NCI-H2171 (cell line): ENCODE data around the gene IL6R.

Experiments used
- DNase-seq: peaks from one replicate; lab custom pipeline; 2025; lab: John Stamatoyannopoulos, UW

The IL6R gene

DNA sequence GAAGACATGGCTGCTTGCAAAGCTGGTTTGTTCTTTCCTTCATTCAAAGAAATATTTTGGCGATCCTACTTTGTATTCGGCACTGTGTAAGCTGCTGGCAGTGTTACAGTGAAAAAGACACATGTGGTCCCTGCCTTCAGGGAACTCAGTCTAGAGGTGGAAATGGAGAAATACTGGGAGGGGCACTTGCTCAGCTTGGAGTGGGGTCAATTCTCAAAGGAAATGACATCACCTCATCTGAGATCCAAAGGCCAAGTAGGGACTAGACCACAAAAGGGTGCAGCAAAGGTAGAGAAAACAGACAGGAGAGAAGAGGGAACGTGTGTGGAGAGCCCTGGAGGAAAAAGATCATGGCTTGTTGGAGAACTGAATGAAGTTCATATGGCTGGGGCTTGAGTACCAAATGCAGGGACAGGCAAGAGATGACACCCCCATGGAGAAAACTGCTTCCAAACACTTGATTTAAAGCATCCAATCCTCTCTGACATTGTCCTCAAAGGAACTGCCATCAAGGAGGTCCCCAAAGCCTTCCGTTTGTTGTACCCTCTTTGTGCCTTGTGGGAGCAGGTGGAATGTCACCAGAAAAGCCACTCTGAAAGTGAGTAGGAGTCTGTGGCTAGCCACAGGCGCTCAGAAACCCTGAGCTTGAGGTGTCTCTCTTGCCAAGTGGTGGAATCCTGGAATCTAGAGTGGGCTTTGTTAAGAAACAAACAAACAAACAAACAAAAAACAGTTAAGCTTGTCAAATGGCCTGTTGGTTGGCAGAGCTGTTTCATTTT is 48.6 kb downstream of the IL6R start:
- DNase-seq = no peak

DNA sequence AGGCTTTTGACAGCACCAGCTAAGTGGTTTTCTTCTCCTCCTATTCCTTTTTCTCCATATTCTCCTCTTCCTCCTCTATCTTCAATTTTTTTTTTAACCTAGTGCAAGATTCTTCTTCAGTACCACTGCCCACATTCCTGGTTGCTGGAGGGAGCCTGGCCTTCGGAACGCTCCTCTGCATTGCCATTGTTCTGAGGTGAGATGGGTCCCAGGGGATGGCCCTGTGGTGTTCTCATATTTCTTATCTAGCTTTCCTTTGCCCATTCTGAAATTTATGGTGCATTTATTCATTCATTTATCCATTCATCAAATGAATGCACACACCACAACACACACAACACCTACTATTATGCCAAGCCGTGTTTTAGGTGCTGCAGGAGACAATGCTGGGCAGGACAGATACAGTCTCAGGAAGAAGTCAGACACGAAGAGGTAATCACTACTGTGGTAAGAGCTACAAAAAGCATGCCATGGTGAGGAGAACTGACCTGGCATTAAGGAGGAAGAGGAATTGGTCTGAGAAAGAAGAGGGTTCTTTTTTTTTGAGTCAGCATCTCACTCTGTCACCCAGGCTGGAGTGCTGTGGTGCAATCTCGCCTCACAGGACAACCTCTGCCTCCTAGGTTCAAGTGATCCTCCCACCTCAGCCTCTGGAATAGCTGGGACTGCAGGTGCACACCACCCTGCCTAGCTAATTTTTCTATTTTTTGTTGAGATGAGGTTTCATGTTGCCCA is 49.4 kb downstream of the IL6R start:
- DNase-seq = peak; percentile 9

DNA sequence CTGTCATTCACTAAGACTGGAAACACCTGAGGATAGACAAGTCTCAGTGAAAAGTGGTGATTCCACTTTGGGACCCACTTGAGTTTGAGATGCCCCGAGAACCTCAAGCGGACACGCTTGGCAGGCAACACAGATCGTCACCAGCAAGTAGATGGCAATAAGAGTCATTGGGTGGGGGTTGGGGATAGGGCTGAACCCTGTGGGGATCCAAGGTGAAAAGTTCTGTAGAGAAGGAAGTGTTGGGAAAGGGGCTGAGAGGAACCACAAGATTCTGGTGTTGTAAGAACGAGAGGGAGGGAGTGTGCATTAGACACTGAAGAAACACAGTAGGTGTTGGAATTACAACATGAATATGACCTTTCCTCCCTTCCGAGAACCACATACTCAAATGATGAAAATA is 51.5 kb downstream of the IL6R start:
- no peak for DNase-seq

DNA sequence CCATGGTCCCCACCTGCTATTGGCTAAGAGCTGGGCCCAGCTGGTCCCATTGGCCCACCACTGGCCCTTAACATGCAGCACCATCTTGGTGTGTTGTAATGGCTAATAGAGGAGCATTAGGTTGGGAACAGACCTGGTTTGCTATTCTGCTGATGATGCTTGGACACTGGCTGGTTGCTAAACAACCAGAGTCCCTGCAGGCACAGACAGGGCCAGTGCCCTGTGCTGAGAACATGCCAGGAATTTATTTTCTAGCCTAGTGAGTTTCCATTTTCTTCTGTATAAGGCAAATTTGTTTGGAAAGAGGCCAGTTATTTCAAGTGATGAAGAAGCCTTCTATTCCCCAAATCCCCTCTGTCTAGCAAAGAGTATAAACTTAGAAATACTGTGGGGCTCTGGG is 53.9 kb downstream of the IL6R start:
- DNase-seq = no peak

DNA sequence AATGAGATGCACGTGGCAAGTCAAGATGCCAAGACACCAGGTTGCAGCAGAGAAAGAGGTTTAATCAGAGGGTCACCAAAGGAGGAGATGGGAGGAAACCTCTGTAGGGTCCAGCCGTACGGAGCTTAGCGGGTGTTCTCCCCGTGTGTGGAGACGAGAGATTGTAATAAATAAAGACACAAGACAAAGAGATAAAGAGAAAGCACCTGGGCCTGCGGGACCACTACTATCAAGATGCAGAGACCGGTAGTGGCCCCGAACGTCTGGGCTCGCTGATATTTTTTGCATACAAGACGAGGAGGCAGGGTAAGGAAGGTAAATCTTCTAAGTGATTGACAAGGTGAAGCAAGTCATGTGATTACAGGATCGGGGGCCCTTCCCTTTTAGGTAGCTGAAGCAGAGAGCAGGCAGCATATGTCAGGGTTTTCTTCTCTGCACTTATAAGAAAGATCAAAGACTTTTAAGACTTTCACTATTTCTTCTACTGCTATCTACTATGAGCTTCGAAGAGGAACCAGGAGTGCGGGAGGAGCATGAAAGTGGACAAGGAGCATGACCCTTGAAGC is 55.6 kb downstream of the IL6R start:
- DNase-seq = no peak

DNA sequence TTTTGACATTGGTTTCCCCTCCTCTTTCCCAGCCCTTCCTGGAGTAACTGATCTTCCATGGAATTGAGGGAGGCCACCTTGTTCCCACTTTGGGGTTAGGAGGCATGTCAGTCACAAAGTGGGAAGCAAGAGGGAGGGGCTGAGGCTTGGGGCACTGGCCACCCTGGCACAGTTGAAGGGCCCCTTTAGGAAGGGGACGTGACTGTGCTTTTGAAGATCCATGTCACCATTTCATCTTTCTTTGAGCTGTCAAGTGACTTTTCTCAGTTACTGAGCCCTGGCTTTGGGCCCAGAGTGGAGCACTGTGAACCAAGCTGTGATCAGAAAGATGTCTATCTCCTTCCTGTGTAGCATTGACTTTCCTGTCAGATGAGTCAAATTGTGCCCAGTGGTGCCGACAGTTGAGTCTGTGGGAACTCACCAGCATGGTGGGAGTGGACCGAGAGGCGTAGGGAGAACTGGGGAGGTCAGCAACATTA is 58.4 kb downstream of the IL6R start:
- DNase-seq = no peak

DNA sequence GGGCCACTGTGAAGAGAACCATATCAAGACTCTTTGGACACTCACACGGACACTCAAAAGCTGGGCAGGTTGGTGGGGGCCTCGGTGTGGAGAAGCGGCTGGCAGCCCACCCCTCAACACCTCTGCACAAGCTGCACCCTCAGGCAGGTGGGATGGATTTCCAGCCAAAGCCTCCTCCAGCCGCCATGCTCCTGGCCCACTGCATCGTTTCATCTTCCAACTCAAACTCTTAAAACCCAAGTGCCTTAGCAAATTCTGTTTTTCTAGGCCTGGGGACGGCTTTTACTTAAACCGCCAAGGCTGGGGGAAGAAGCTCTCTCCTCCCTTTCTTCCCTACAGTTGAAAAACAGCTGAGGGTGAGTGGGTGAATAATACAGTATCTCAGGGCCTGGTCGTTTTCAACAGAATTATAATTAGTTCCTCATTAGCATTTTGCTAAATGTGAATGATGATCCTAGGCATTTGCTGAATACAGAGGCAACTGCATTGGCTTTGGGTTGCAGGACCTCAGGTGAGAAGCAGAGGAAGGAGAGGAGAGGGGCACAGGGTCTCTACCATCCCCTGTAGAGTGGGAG is 60.6 kb downstream of the IL6R start:
- no peak for DNase-seq

DNA sequence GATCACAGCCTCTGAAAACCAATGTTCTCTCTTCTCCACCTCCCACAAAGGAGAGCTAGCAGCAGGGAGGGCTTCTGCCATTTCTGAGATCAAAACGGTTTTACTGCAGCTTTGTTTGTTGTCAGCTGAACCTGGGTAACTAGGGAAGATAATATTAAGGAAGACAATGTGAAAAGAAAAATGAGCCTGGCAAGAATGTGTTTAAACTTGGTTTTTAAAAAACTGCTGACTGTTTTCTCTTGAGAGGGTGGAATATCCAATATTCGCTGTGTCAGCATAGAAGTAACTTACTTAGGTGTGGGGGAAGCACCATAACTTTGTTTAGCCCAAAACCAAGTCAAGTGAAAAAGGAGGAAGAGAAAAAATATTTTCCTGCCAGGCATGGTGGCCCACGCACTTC is 61.1 kb downstream of the IL6R start:
- DNase-seq = no peak

DNA sequence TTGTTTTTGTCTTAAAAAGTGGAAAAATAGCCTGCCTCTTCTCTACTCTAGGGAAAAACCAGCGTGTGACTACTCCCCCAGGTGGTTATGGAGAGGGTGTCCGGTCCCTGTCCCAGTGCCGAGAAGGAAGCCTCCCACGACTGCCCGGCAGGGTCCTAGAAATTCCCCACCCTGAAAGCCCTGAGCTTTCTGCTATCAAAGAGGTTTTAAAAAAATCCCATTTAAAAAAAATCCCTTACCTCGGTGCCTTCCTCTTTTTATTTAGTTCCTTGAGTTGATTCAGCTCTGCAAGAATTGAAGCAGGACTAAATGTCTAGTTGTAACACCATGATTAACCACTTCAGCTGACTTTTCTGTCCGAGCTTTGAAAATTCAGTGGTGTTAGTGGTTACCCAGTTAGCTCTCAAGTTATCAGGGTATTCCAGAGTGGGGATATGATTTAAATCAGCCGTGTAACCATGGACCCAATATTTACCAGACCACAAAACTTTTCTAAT is 61.8 kb downstream of the IL6R start:
- no peak for DNase-seq

DNA sequence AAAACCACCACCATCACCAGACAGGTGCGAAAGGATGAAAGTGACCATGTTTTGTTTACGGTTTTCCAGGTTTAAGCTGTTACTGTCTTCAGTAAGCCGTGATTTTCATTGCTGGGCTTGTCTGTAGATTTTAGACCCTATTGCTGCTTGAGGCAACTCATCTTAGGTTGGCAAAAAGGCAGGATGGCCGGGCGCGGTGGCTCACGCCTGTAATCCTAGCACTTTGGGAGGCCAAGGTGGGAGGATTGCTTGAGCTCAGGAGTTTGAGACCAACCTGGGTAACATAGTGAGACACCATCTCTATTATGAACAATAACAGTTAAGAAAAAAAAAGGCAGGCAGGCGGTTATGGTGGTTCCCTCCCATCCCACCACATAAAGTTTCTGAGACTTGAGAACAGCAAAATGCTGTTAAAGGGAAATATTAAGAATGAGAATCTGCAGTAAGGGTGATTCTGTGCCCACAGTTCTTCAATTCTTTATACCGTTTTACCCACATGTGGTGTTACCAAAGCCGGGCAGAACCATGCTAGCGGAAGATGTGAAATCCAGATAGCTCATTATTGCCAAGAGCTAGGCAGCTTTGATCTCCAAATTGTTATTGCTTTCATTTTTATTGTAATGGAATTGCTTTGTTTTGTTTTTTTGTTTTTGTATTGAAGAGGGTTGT is 62.4 kb downstream of the IL6R start:
- DNase-seq = no peak

DNA sequence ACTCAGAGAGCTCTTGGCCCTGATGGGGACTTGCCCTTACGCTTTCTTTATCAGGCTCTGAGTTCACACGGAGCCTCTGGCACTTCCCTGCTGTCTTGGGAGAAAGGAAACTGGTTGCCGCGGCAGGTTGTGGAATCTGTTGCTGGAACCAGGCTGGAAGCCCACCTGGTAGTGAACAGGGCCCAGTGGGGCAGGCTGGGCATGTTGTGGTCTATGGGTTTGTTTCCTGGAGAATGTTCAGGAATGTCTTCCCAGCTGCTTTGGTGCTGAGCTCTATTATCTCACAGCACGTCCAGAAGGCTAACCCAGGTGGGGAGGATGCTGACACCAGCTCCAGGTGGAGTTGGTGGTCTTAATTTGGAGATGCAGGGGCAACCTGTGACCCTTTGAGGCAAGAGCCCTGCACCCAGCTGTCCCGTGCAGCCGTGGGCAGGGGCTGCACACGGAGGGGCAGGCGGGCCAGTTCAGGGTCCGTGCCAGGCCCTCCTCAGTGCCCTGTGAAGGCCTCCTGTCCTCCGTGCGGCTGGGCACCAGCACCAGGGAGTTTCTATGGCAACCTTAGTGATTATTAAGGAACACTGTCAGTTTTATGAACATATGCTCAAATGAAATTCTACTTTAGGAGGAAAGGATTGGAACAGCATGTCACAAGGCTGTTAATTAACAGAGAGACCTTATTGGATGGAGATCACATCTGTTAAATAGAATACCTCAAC is 63.5 kb downstream of the IL6R start:
- no peak for DNase-seq

DNA sequence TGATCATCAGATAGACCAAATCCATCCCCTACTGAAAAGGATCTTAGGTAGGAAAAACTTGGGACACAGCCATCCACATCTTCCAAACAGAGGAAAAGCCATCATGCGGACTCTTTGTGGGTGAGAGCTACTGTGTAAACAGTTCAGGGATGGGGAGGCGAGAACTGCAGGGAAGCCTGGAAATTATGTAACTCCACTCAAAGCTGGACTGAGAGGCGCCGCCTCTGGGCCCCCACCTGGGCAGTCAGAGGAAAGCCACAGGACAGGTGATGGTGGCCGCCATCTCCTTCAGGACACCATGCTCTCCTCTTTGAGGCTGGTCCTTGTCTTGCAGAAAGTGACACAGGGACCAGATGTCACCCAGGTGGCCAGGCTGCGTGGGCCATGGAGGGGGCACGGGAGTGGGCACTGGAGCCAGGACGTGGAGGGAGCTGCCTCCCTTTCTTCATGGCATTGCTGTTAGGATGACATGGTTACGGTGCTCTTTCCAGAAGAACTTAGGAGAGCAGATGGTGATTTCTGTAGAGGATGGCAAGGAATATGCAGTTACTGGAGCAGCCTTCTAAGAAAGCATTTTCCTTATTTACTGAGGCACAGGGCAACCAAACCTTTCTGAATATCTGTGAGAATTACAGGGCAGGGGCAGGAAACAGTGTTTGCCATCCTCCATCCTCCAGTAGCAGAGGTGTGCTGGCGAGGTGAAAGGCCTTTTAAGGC is 64.9 kb downstream of the IL6R start:
- no peak for DNase-seq

DNA sequence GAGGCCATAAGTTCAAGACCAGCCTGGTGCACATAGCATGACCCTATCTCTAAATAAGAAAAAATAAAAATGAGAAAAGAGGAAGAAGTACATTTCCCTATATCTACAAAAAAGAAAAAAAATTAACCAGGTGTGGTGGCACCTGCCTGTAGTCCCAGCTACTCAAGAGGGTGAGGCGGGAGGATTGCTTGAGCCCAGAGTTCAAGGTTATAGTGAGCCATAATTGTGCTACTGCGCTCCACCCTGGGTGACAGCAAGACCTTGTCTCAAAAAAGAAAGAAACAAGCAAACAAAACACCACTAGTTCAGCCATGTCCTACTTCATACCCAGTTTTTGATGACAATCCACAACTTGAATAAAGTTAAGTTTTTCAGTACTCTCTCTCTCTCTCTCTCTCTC is 66.2 kb downstream of the IL6R start:
- no peak for DNase-seq

DNA sequence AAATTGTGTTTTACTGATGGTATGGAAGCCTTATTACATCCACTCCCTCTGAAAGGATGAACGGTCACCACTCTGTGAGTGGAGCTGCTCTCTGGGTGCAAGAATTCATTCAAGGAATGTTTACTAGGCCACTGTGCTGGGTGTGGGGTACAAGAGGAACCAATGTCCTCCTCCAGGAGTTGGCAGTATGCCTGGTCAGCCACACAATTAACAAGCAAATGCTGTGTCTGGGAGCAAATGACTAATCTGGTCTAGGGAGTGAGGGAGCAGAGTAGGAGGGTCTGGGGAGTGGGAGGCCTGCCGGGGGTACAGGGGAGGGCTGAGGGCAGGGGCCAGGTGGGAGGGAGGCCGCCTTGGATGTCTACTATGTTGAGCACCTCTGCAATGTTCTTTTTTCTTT is 69.7 kb downstream of the IL6R start:
- DNase-seq = no peak

DNA sequence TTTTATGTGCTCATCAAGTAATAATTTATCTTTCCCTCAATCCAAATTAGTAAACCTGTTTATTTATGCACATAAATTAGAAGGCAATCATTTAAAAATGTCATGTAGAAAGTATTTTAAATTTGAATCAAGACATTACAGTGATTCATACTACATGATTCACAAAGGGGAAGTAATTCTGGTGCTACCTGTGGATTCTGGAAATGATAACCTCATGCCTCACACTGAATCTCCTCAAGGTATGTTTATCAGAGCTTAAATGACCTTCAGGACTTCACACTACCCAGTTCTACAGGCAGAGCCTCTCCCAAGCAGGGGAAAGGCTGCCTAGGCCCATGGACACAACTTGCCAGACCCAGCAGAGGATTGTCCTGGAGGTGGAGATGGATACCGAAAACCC is 71.6 kb downstream of the IL6R start:
- DNase-seq = no peak

DNA sequence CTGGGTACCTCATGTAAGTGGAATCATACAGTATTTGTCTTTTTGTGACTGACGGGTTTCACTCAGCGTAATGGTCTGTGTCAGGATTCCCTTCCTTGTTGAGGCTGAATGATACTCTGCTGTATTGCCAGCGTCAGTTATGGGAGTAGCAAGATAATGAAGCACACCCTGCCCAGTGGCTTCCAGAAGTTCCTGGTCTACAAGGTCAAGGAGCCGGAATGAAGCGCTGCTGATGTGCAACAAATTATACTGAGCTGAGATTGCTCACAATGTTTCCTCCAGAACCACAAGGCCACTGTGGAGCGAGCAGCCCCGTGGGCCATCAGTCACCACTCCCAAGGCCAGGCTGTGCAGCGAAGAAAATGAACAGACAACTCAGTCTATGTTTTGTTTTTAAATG is 72.9 kb downstream of the IL6R start:
- DNase-seq = no peak

DNA sequence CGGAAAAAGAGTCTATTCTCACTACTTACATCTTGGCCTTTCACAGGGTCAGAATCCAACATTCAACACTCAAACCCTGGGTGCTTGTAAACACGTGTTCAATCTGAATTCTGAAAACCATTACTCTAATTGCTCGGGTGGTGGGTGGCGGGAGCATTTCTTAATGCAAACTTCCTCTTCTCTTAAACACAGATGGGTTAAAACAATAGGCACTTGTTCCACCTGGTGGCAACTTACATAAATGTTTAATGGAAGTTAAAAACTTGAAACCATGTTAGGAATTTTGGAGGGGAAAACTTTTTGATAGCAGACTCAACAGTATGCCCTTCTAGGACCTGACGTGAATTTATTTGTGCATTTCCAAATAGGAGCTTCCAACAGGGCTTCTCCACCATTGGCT is 73.5 kb downstream of the IL6R start:
- DNase-seq = no peak

DNA sequence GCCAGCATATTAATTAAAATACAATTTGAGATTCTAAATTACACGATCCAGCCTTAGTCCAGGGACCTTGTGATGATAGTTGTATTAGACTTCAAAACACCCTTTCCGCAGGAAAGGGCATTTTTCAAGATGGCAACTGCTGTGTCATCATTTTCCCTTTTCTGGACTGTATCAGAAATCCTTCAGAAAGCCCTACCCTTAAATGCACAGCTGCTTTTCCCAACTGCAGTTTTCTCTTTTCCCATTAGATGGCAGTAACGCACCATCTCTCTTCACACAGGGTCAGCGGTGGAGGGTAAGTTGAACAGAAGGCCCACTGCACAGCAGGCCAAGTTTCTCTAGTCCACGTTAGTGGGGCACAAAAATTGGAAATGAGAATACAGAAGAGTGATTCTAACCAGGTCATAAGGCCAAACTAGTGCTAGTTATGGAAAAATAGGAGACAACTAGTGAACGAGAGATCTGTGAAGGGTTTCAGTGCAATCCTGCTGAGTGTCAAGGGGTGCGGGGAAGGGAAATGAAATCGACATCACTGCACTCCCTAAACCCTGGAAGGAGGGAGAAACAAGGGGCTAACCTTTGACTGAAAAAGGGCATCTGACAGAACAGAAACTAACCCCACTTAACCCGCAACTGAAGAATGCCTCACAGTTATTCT is 74.8 kb downstream of the IL6R start:
- DNase-seq = peak; percentile 57

DNA sequence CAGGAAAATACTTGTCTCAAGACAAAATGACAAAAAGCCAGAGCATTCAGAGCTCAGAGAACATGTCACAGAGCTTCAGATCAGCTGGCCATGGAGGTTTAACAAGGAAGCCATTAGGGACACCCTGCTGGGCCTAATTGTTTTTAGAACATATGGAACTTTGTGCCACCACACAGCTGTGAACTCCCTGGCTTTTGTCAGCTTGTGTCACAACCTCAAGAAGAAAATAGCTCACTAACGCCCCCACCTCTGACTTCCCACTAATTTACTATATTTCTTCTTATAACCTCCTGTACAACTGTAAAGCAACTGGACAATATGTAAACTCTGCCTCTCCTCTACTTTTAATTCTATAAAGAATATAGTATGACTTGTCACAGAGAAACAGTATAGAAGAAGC is 75.9 kb downstream of the IL6R start:
- DNase-seq = peak; percentile 51
